NCI-H446 treated with DMSO at 0.1 percent for 48 hours (cell line): ENCODE results near the gene TCF4.

Source experiments
- DNase-seq: peaks from one replicate; lab custom pipeline; 2025; lab: John Stamatoyannopoulos, UW

The TCF4 gene

DNA sequence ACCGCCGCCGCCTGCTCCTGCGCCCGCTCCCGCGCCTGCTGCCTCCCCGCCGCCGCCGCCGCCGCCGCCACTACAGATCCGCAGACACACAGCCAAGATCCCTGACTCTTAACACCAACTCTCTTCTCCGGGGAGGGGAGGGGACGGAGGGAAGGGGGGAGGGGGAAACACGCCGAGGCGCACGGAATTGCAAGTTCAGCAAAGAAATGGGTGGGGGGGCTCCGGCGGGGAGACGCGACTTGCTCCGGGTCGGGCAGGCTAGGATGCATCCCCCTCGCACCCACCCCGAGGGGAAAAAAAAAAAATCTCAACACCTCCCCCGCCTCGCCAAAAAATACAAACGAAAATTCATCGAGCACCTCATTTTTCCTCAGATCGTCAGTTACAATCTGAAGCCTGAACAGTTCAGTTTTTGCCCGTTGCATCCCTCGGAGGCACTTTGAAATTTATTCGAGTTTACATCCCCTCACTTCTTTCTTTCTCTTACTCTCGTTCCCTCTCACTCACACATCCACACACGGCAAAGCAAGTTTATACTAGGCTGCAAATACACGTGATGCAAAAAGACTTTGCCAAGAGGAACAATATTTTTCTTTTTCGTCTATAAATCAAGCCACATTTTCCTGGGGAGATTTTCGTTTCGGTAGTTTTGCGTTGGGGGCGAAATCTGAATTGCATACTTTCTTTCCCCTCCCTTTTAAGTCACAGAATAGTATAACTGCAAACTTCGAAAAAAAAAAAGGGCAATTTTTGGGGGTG is at the start of gene TCF4:
Gene TCF4 (minus strand): TSS at position 82 of the 759 bp plus-strand sequence. CDS start 1,076 bp downstream, outside the sequence.
- DNase-seq = peak; percentile 62

DNA sequence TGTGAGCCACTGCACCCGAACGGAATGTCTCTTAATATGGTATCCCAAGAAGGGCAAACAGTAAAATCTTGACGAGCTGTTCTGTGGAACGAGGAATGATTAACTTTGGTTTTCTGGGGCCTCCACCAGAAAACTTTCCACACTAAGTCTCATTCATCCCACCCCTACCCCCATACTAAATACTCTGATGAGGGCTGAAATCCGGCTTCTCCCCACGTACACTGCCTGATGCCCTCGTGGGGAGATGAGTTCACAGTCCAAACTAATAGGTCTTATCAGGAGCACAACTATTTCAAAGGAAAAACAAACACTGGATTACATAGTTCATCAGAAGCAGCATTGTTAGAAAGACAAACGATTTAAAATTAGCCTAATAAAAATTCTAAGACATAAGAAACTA is 49.2 kb upstream of the TCF4 start:
- DNase-seq = no peak

DNA sequence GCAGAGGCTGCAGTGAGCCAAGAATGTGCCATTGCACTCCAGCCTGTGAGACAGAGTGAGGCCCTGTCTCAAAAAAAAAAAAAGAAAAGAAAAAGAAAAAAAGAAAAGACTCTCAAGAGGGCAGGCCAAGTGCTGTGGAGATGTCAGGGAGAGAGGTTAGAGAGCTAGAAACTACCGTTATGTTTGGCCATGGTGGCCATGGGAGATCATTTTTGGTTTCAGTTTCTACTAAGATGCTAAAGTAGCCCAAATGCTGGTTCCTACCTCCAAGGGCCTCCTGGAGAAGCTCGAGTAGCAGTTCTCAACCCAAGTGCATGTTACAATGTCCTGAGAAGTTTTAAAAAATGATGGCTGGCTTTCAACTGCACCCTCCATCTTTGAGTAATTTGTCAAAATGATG is 47.4 kb upstream of the TCF4 start:
- no peak for DNase-seq

- DNase-seq = no peak
These were observed 46.6 kb upstream of the TCF4 start for GRCh38 chr18:55634545-55634944.

DNA sequence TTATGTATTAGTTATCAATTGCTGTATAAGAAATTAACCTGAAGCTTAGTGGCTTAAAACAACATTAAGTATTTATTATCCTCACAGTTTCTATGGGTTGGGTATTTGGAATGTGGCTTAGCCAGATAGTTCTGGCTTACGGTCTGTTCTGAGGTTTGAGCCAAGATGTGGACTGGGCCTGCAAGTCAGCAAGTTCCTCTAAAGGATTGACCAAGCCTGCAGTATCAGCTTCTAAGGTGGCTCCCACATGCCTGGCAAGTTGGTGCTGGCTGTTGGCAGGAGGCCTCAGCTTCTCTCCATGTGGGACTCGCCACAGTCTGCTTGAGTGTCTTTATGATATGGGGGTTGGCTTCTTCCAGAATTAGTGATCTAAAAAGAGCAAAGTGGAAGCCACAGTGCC is 45.0 kb upstream of the TCF4 start:
- no peak for DNase-seq

GRCh38 chr18:55629133-55629532 is 41.1 kb upstream of the TCF4 start:
- no peak for DNase-seq

GRCh38 chr18:55627007-55627406 is 39.0 kb upstream of the TCF4 start:
- no peak for DNase-seq

- no peak for DNase-seq
These were observed 37.9 kb upstream of the TCF4 start for GRCh38 chr18:55625901-55626300.

- no peak for DNase-seq
These were observed 35.6 kb upstream of the TCF4 start for GRCh38 chr18:55623626-55624025.

GRCh38 chr18:55610506-55610905 is 22.5 kb upstream of the TCF4 start:
- no peak for DNase-seq

DNA sequence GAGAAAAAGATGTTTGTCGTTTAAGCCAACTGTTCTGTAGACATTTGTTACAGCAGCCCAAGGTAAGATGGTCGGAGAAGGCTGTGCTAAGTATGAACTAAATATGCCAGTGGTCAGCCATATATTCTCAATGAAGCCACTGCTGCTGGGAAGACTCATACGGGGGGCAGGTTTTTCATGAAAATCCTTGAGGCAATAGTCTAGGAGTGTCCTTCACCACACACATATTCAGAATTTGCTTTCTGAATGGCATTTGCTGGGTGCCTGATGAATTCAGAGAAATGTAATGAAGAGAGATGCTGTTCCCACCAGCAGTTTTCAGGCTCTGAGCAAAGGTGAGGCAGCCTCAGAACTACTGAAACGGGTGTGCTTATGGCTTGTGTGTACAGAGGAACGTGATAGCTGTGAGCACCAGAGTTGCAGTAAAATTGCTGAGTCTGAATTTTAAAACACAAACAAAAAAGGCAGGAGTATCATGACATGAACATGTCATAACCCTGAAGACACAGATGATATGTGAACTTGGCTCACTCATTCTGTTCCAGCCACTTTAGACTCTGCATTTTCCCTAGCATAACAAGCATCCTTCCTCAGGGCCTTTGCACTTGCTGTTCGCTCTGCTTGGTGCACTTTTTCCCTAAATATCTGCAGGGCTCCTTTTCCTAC is 21.3 kb upstream of the TCF4 start:
- DNase-seq = no peak

- no peak for DNase-seq
These were observed 20.5 kb upstream of the TCF4 start for GRCh38 chr18:55608497-55608896.

GRCh38 chr18:55607773-55608172 is 19.8 kb upstream of the TCF4 start:
- no peak for DNase-seq

DNA sequence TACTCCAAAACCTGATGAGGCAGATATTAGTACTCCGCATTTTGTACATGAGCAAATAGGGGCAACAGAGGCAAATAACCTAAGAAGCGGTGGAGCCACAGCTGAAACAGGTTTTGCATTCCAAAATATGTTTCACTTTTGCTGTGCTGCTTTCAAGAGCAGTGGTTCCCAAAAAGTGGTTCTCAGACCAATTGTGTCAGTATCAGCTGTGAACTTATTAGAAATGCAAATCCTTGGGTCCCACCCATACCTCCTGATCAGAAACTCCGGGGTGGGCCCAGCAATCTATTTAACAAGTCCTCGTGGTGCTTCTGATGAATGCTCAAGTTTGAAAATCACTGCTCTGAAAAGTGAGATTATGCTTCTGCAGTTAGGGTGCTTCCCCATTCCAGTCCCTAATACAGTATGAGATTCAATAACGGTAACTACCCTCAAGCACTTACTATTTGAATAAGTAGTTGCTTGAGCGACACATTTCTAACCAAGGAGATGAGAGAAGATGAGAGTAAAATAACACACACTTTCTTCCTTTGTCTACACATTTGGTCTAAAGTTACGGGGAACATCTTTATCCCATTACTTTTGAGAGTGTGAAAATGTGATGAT is 17.8 kb upstream of the TCF4 start:
- DNase-seq = no peak

DNA sequence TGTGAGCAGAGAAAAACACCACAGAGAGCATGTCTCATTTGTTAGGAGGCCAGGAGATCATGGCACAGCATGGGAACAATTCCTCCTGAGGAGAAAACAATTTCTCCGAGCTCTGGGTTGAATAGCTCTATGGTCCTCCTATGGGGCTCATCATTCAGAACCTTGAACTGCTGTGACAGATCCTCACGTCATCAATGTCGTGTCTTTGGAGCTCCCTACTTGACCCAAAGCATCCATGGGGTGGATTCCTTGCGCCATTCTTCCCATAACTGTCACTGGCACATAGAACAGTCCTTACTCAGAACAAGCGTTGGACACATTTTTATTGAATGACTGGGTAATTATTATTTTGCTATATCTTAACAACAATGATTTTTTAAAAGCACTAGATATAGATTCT is 15.8 kb upstream of the TCF4 start:
- DNase-seq = no peak

- DNase-seq = no peak
These were observed 5.9 kb upstream of the TCF4 start for GRCh38 chr18:55593888-55594287.

- no peak for DNase-seq
These were observed 4.6 kb upstream of the TCF4 start for GRCh38 chr18:55592572-55592971.

DNA sequence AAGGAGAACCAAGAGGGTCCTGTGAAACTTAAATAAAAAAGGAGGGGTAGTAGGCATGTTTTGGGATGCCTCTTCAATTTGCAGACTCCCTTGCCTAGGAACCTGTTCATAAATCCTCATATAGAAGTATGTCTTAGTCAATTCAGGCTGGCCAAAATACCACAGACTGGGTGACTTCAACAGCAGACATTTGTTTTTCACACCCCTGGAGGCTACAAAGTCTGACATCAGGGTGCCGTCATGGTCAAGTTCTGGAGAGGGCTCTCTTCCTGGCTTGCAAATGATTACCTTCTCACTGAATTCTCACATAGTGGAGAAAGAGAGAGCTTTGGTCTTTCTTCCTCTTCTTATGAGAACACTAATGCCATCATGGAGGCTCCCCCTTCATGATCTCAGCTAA is 4.1 kb upstream of the TCF4 start:
- DNase-seq = no peak

- peak; percentile 93 for DNase-seq
These were observed 1.8 kb upstream of the TCF4 start for GRCh38 chr18:55589625-55590291.

GRCh38 chr18:55588870-55589595 is 1.0 kb upstream of the TCF4 start:
- DNase-seq = no peak

- DNase-seq = peak; percentile 45
These were observed 428 bp downstream of the TCF4 start for GRCh38 chr18:55587418-55588110.
